ENCODE measurements around the gene GPR22.

The GPR22 gene, protein sequence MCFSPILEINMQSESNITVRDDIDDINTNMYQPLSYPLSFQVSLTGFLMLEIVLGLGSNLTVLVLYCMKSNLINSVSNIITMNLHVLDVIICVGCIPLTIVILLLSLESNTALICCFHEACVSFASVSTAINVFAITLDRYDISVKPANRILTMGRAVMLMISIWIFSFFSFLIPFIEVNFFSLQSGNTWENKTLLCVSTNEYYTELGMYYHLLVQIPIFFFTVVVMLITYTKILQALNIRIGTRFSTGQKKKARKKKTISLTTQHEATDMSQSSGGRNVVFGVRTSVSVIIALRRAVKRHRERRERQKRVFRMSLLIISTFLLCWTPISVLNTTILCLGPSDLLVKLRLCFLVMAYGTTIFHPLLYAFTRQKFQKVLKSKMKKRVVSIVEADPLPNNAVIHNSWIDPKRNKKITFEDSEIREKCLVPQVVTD

DNA sequence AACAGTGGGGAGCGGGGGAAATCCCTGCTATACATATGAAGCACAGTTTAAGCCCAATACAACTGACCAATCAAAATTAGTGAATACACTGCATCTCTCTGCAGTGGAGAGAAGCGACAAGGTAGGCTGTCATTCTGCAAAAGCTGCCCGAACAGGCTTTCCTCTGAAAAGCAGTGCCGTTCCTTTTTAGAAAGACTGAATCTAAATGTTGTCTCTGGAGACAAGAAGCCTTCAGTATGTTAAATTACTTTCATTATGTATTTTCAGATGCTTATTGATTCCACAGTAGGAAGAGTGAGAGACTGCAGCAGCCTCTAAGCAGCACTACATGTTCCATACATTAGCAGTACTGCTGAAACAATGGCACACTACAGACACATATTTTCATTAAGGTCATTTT is at the start of gene GPR22:
Gene GPR22, plus strand, starts transcription at position 129 of the 400 bp plus-strand sequence. CDS start 4,004 bp downstream, outside the sequence.
- no peak within 1 kb of the TSS for H3K9ac ChIP-seq (ENCODE audit: low read depth in 1 of 2, low read length in 2 of 2)
- no peak within 1 kb of the TSS for H3K27ac ChIP-seq (ENCODE audit: low read depth in 2 of 2, low read length in 2 of 2)
- no peaks in the 10 kb centered on the region for H3K36me3 ChIP-seq (ENCODE audit: control insufficient read depth in 2 of 2, insufficient read depth in 2 of 2, low read length in 2 of 2)
- no peaks in the 10 kb centered on the region for H3K9me3 ChIP-seq (ENCODE audit: control insufficient read depth in 2 of 2, low read length in 2 of 2)
- no peaks in the 10 kb centered on the region for H3K27me3 ChIP-seq (ENCODE audit: control insufficient read depth in 2 of 2, insufficient read depth in 2 of 2, low read length in 2 of 2)
- no peaks in the 10 kb centered on the region for H3K4me1 ChIP-seq (ENCODE audit: control insufficient read depth in 2 of 2, insufficient read depth in 2 of 2, low read length in 2 of 2)
- no peak within 1 kb of the TSS for H3K4me3 ChIP-seq (ENCODE audit: low read length in 2 of 2)

DNA sequence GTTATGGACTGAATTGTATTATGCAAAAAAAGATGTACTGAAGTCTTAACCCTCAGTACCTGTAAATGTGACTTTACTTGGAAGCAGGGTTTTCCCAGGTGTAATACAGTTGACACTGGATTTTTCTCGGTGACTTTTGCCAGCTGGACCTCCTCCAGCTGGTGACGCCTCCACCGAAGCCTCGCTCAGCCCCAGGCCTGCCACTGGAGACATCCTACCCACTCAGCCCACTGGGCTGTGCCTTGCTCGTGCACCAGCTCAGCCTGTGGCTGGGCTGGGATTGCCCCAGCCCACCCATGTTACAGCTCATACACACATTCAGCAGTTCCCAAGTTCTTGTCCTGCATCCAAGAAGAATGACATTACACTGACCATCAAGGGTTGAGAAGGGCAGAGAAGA is 42.4 kb upstream of the GPR22 start:
- Histone ChIP-seq H3K27ac (ENCODE audit: low read depth in 2 of 2, low read length in 2 of 2) (no peak overlapping the region), H3K9ac (ENCODE audit: low read depth in 1 of 2, low read length in 2 of 2) (no peak overlapping the region), H3K4me1 (ENCODE audit: control insufficient read depth in 2 of 2, insufficient read depth in 2 of 2, low read length in 2 of 2) (no peaks in the 10 kb centered on the region), H3K27me3 (ENCODE audit: control insufficient read depth in 2 of 2, insufficient read depth in 2 of 2, low read length in 2 of 2) (no peaks in the 10 kb centered on the region), H3K36me3 (ENCODE audit: control insufficient read depth in 2 of 2, insufficient read depth in 2 of 2, low read length in 2 of 2) (no peaks in the 10 kb centered on the region), H3K4me3 (ENCODE audit: low read length in 2 of 2) (no peak overlapping the region), H3K9me3 (ENCODE audit: control insufficient read depth in 2 of 2, low read length in 2 of 2) (no peaks in the 10 kb centered on the region)

DNA sequence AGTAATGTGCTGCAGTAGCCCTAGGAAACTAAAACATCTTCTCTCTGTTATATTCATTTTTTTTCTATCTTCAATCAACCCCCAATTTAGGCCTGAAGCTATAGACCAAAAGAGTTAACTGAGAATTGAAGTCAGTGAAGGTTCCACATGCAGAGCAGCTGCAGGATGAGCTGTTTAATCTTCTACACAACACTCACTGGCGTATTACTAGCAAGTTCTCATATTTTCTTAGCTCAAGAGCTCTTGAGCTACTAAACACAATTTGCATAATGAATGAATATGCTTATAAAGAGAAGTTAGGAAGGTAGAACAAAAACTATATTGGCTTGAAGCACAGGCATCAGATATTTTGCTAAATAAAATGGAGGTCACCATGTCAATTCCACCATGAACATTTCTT is 41.2 kb upstream of the GPR22 start:
- no peaks in the 10 kb centered on the region for H3K36me3 ChIP-seq (ENCODE audit: control insufficient read depth in 2 of 2, insufficient read depth in 2 of 2, low read length in 2 of 2)
- H3K9ac ChIP-seq (ENCODE audit: low read depth in 1 of 2, low read length in 2 of 2) = no peak overlapping the region
- no peaks in the 10 kb centered on the region for H3K4me1 ChIP-seq (ENCODE audit: control insufficient read depth in 2 of 2, insufficient read depth in 2 of 2, low read length in 2 of 2)
- no peaks in the 10 kb centered on the region for H3K27me3 ChIP-seq (ENCODE audit: control insufficient read depth in 2 of 2, insufficient read depth in 2 of 2, low read length in 2 of 2)
- no peak overlapping the region for H3K27ac ChIP-seq (ENCODE audit: low read depth in 2 of 2, low read length in 2 of 2)
- no peaks in the 10 kb centered on the region for H3K9me3 ChIP-seq (ENCODE audit: control insufficient read depth in 2 of 2, low read length in 2 of 2)
- no peak overlapping the region for H3K4me3 ChIP-seq (ENCODE audit: low read length in 2 of 2)

DNA sequence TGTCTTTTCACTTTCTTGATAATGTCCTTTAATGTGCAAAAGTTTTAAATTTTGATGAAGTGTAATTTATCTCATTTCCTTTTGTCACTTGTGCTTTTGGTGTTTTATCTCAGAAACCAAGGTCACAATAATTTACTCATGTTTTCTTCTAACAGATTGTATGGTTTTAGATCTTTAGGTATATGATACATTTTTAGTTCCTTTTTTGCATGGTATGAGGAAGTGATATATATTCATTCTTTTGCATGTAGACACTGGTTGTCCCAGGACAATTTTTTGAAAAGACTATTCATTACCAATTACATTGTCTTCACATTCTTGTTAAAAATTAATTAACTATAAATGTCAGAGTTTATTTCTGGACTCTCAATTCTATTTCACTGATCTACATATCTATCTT is 39.8 kb upstream of the GPR22 start:
- no peak overlapping the region for H3K4me3 ChIP-seq (ENCODE audit: low read length in 2 of 2)
- no peaks in the 10 kb centered on the region for H3K4me1 ChIP-seq (ENCODE audit: control insufficient read depth in 2 of 2, insufficient read depth in 2 of 2, low read length in 2 of 2)
- H3K27ac ChIP-seq (ENCODE audit: low read depth in 2 of 2, low read length in 2 of 2) = no peak overlapping the region

DNA sequence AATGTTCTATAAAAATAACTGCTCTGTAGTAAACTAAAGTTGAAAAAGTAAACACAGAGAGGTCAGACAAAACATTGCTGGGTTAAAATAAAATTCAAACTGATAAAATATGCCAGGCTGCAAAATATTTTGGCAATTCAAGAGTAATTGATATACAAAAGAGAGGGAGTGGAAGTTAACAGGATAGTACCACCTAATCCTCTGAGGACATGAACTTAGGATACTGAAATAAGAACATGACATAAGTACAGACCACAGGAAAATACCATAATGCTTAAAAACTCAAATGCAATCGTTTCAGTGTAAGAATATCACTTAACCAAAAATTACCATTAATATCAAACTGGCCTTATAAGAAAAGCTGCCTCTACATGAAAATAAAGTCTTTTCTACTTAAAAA is 37.6 kb upstream of the GPR22 start:
- Histone ChIP-seq H3K27ac (ENCODE audit: low read depth in 2 of 2, low read length in 2 of 2) (no peak overlapping the region), H3K9me3 (ENCODE audit: control insufficient read depth in 2 of 2, low read length in 2 of 2) (no peaks in the 10 kb centered on the region), H3K9ac (ENCODE audit: low read depth in 1 of 2, low read length in 2 of 2) (no peak overlapping the region), H3K4me3 (ENCODE audit: low read length in 2 of 2) (no peak overlapping the region), H3K27me3 (ENCODE audit: control insufficient read depth in 2 of 2, insufficient read depth in 2 of 2, low read length in 2 of 2) (no peaks in the 10 kb centered on the region), H3K4me1 (ENCODE audit: control insufficient read depth in 2 of 2, insufficient read depth in 2 of 2, low read length in 2 of 2) (no peaks in the 10 kb centered on the region), H3K36me3 (ENCODE audit: control insufficient read depth in 2 of 2, insufficient read depth in 2 of 2, low read length in 2 of 2) (no peaks in the 10 kb centered on the region)

More for the DNA sequence above, 39.8 kb upstream of the GPR22 start:
- no peaks in the 10 kb centered on the region for H3K9me3 ChIP-seq (ENCODE audit: control insufficient read depth in 2 of 2, low read length in 2 of 2)
- no peaks in the 10 kb centered on the region for H3K27me3 ChIP-seq (ENCODE audit: control insufficient read depth in 2 of 2, insufficient read depth in 2 of 2, low read length in 2 of 2)
- H3K9ac ChIP-seq (ENCODE audit: low read depth in 1 of 2, low read length in 2 of 2) = no peak overlapping the region
- H3K36me3 ChIP-seq (ENCODE audit: control insufficient read depth in 2 of 2, insufficient read depth in 2 of 2, low read length in 2 of 2) = no peaks in the 10 kb centered on the region

DNA sequence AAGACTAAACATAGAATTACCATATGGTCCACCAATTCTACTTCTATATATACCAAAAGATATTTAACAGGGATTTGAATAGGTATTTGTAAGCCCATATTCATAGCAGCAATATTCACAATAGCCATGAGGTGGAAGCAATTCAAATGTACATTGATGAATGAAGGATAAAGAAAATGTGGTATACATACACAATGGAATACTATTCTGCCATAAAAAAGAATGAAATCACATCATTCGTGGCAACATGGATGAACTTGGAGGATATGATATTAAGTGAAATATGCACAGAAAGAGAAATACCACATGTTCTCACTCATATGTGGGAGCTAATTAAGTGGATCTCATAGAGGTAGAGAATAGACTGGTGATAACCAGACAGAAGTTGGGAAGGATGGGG is 34.1 kb upstream of the GPR22 start:
- Histone ChIP-seq H3K9me3 (ENCODE audit: control insufficient read depth in 2 of 2, low read length in 2 of 2) (no peaks in the 10 kb centered on the region), H3K36me3 (ENCODE audit: control insufficient read depth in 2 of 2, insufficient read depth in 2 of 2, low read length in 2 of 2) (no peaks in the 10 kb centered on the region), H3K9ac (ENCODE audit: low read depth in 1 of 2, low read length in 2 of 2) (no peak overlapping the region), H3K4me1 (ENCODE audit: control insufficient read depth in 2 of 2, insufficient read depth in 2 of 2, low read length in 2 of 2) (no peaks in the 10 kb centered on the region), H3K27ac (ENCODE audit: low read depth in 2 of 2, low read length in 2 of 2) (no peak overlapping the region), H3K27me3 (ENCODE audit: control insufficient read depth in 2 of 2, insufficient read depth in 2 of 2, low read length in 2 of 2) (no peaks in the 10 kb centered on the region), H3K4me3 (ENCODE audit: low read length in 2 of 2) (no peak overlapping the region)

DNA sequence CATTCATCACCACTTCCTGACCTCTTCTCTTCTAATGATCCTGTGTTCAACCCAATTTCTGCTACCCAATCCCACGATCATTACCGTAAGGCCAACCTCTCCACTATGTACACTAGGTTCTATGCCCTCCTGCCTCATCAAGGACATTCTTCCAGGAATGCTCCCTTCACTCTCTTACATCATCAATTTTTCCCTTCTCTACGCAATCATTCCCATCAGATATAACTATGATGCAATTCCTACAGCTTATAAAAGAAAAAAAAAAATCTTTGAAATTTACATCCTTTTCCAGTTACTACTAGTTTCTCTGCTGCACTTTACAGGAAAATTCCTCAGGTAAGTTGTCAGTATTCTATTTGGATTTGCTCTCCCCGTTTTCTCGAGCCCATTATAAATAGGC is 30.8 kb upstream of the GPR22 start:
- H3K9me3 ChIP-seq (ENCODE audit: control insufficient read depth in 2 of 2, low read length in 2 of 2) = no peaks in the 10 kb centered on the region
- no peaks in the 10 kb centered on the region for H3K36me3 ChIP-seq (ENCODE audit: control insufficient read depth in 2 of 2, insufficient read depth in 2 of 2, low read length in 2 of 2)
- no peaks in the 10 kb centered on the region for H3K4me1 ChIP-seq (ENCODE audit: control insufficient read depth in 2 of 2, insufficient read depth in 2 of 2, low read length in 2 of 2)
- H3K27me3 ChIP-seq (ENCODE audit: control insufficient read depth in 2 of 2, insufficient read depth in 2 of 2, low read length in 2 of 2) = no peaks in the 10 kb centered on the region
- H3K4me3 ChIP-seq (ENCODE audit: low read length in 2 of 2) = no peak overlapping the region
- H3K9ac ChIP-seq (ENCODE audit: low read depth in 1 of 2, low read length in 2 of 2) = no peak overlapping the region
- no peak overlapping the region for H3K27ac ChIP-seq (ENCODE audit: low read depth in 2 of 2, low read length in 2 of 2)

DNA sequence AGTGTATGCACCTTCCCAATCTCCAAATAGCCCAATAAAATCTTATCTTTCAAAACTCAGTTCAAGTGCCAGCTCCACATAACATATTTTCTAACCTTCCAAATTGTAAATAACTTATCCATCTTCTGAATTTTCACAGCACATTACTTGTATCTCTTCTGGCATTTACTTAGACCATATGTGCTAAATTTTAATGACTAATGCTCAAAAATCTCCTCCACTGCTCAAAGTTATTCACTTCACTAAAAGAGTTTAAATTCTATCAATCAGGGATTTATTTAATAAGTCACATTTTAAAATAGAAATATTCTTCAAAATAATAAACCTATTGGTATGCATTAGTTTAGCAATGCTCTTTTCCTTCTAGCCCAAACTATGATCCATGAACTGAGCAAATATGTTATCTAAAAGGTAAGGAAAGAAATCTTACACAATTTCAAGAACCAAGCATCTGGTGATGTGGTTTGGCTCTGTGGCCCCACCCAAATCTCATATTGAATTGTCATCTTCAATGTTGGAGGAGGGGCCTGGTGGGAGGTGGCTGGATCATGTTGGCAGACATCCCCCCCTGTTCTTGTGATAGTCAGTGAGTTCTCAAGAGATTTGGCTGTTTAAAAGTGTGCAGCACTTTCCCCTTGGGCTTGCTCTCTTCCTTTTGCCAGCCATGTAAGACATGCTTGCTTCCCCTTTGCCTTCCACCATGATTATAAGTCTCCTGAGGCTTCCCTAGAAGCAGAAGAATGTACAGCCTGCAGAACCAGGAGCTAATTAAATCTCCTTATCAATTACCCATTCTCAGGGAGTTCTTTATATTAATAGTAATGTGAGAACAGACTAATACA is 28.1 kb upstream of the GPR22 start:
- Histone ChIP-seq H3K9me3 (ENCODE audit: control insufficient read depth in 2 of 2, low read length in 2 of 2) (no peaks in the 10 kb centered on the region), H3K4me1 (ENCODE audit: control insufficient read depth in 2 of 2, insufficient read depth in 2 of 2, low read length in 2 of 2) (no peaks in the 10 kb centered on the region), H3K27ac (ENCODE audit: low read depth in 2 of 2, low read length in 2 of 2) (no peak overlapping the region), H3K9ac (ENCODE audit: low read depth in 1 of 2, low read length in 2 of 2) (no peak overlapping the region), H3K4me3 (ENCODE audit: low read length in 2 of 2) (no peak overlapping the region), H3K36me3 (ENCODE audit: control insufficient read depth in 2 of 2, insufficient read depth in 2 of 2, low read length in 2 of 2) (no peaks in the 10 kb centered on the region), H3K27me3 (ENCODE audit: control insufficient read depth in 2 of 2, insufficient read depth in 2 of 2, low read length in 2 of 2) (no peaks in the 10 kb centered on the region)

DNA sequence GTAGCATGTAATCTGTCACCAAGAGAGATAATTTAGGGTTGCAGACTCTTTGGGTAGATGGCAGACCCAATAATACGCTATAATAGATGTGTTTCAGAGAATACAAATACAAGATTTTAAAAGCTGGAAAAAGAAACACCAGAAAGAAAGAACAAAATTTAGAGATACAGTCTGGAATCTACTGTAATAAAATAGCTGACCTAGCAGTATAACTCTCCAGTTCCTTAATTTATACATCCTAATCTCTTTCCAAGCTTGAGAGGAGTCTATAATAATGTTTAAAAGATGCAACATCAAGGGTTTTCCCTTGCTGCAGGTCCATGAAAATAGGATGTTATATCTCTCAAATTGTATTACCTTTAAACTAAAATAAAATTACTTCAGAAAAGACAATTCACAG is 27.2 kb upstream of the GPR22 start:
- no peaks in the 10 kb centered on the region for H3K36me3 ChIP-seq (ENCODE audit: control insufficient read depth in 2 of 2, insufficient read depth in 2 of 2, low read length in 2 of 2)
- no peak overlapping the region for H3K27ac ChIP-seq (ENCODE audit: low read depth in 2 of 2, low read length in 2 of 2)
- no peaks in the 10 kb centered on the region for H3K4me1 ChIP-seq (ENCODE audit: control insufficient read depth in 2 of 2, insufficient read depth in 2 of 2, low read length in 2 of 2)
- no peak overlapping the region for H3K4me3 ChIP-seq (ENCODE audit: low read length in 2 of 2)
- no peaks in the 10 kb centered on the region for H3K27me3 ChIP-seq (ENCODE audit: control insufficient read depth in 2 of 2, insufficient read depth in 2 of 2, low read length in 2 of 2)
- H3K9me3 ChIP-seq (ENCODE audit: control insufficient read depth in 2 of 2, low read length in 2 of 2) = no peaks in the 10 kb centered on the region
- no peak overlapping the region for H3K9ac ChIP-seq (ENCODE audit: low read depth in 1 of 2, low read length in 2 of 2)

DNA sequence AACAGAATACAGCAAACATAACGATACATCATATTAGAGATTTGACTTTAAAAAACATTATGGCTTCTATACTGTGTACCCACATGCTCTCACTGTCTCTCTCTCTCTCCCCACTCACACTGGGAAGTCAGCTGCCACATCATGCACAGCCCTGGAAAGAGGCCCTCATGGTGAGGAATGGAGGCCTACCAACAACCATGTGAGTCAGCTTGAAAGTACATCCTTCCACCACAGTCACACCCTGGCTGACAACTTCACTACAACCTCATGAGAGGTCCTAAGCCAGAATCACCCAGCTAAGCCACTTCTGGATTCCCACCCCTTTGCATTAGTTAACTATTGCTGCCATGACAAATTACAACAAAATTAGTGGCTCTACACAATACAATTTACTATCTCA is 23.3 kb upstream of the GPR22 start:
- Histone ChIP-seq H3K27me3 (ENCODE audit: control insufficient read depth in 2 of 2, insufficient read depth in 2 of 2, low read length in 2 of 2) (no peaks in the 10 kb centered on the region), H3K4me3 (ENCODE audit: low read length in 2 of 2) (no peak overlapping the region), H3K9ac (ENCODE audit: low read depth in 1 of 2, low read length in 2 of 2) (no peak overlapping the region), H3K27ac (ENCODE audit: low read depth in 2 of 2, low read length in 2 of 2) (no peak overlapping the region), H3K36me3 (ENCODE audit: control insufficient read depth in 2 of 2, insufficient read depth in 2 of 2, low read length in 2 of 2) (peaks cover 0 to 4% of the 10 kb centered on the region in 2 donors), H3K9me3 (ENCODE audit: control insufficient read depth in 2 of 2, low read length in 2 of 2) (no peaks in the 10 kb centered on the region), H3K4me1 (ENCODE audit: control insufficient read depth in 2 of 2, insufficient read depth in 2 of 2, low read length in 2 of 2) (no peaks in the 10 kb centered on the region)
